ENCODE measurements around the gene OR2M5.

OR2M5 gene

GRCh38 chr1:248187363-248187762, 42.4 kb downstream of the OR2M5 start:
- Histone ChIP-seq H3K36me3 (ENCODE audit: insufficient read depth, low read length) (no peaks in the 10 kb centered on the region), H3K9me3 (ENCODE audit: low read depth, low read length) (no peaks in the 10 kb centered on the region), H3K9ac (ENCODE audit: insufficient read length) (no peak overlapping the region), H3K27ac (no peak overlapping the region), H3K4me3 (no peak overlapping the region)
- TF ChIP-seq POLR2AphosphoS5 (IDR thresholded peaks at IDR 0.05; ENCODE audit: borderline replicate concordance, low read depth, low read length) (no peak), EZH2 (IDR thresholded peaks at IDR 0.05) (no peak), FOXP2 (optimal IDR thresholded peaks at IDR 0.05; ENCODE audit: control extremely low read depth, extremely low read length, insufficient read depth) (no peak)
- DNase-seq (ENCODE audit: low read depth, low spot score) = no peak

DNA sequence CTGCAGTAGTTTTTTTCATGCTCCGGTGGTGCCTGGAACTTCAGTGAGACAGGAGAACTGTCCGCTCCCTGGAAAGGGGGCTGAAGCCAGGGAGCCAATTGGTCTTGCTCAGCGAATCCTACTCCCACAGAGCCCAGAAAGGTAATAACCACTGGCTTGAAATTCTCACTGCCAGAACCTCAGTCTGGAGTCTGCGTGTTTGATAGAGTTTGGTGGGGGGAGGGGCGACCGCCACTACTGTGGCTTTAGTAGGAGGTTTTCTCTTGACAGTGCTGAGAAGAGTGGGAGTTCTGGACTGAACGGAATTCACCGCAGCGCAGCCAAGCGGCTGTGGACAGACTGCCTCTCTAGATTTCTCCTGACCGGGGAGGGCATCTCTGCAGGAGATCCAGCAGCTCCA, 44.1 kb downstream of the OR2M5 start:
- no peak for TF ChIP-seq EZH2 (IDR thresholded peaks at IDR 0.05)
- TF ChIP-seq FOXP2 (optimal IDR thresholded peaks at IDR 0.05; ENCODE audit: control extremely low read depth, extremely low read length, insufficient read depth) = no peak
- no peak for TF ChIP-seq POLR2AphosphoS5 (IDR thresholded peaks at IDR 0.05; ENCODE audit: borderline replicate concordance, low read depth, low read length)
- Histone ChIP-seq H3K9ac (ENCODE audit: insufficient read length) (no peak overlapping the region), H3K4me3 (no peak overlapping the region), H3K27ac (no peak overlapping the region), H3K9me3 (ENCODE audit: low read depth, low read length) (no peaks in the 10 kb centered on the region), H3K36me3 (ENCODE audit: insufficient read depth, low read length) (no peaks in the 10 kb centered on the region)
- no peak for DNase-seq (ENCODE audit: low read depth, low spot score)

GRCh38 chr1:248194117-248194516, 49.2 kb downstream of the OR2M5 start:
- TF ChIP-seq POLR2AphosphoS5 (IDR thresholded peaks at IDR 0.05; ENCODE audit: borderline replicate concordance, low read depth, low read length) = no peak
- no peak for TF ChIP-seq FOXP2 (optimal IDR thresholded peaks at IDR 0.05; ENCODE audit: control extremely low read depth, extremely low read length, insufficient read depth)
- TF ChIP-seq EZH2 (IDR thresholded peaks at IDR 0.05) = no peak
- Histone ChIP-seq H3K27ac (no peak overlapping the region), H3K9me3 (ENCODE audit: low read depth, low read length) (no peaks in the 10 kb centered on the region; the same call in 1 of the 2 replicates), H3K9ac (ENCODE audit: insufficient read length) (no peak overlapping the region), H3K36me3 (ENCODE audit: insufficient read depth, low read length) (no peaks in the 10 kb centered on the region), H3K4me3 (no peak overlapping the region)
- DNase-seq (ENCODE audit: low read depth, low spot score) = no peak
